ENCODE measurements around the gene UNC5A.

The UNC5A gene

DNA sequence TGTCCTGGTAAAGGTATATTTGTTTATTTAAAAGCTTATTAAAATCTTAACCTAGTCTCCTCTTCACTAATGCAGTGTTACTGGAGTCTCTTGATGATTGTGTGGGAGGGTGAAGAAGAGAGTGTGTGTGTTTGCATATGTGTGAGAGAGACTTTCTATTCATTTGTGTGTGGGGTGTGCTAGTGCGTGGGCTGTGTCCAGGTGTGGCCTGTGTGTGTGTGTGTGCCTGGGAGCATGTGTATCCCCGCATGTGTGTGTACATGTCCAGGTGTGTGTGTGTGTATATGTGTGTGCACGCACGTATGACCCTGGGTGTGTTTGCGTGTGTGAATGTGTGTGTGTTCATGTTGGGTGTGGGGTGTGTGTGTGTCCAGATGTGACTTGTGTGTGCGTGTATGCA is 10.3 kb upstream of the UNC5A start:
- Histone ChIP-seq H3K4me3 (no peak overlapping the region), H3K27ac (no peak overlapping the region)
- TF ChIP-seq, protein P1, sequence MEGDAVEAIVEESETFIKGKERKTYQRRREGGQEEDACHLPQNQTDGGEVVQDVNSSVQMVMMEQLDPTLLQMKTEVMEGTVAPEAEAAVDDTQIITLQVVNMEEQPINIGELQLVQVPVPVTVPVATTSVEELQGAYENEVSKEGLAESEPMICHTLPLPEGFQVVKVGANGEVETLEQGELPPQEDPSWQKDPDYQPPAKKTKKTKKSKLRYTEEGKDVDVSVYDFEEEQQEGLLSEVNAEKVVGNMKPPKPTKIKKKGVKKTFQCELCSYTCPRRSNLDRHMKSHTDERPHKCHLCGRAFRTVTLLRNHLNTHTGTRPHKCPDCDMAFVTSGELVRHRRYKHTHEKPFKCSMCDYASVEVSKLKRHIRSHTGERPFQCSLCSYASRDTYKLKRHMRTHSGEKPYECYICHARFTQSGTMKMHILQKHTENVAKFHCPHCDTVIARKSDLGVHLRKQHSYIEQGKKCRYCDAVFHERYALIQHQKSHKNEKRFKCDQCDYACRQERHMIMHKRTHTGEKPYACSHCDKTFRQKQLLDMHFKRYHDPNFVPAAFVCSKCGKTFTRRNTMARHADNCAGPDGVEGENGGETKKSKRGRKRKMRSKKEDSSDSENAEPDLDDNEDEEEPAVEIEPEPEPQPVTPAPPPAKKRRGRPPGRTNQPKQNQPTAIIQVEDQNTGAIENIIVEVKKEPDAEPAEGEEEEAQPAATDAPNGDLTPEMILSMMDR (IDR thresholded peaks at IDR 0.05): no peak
- DNase-seq (ENCODE audit: low spot score): no peak

DNA sequence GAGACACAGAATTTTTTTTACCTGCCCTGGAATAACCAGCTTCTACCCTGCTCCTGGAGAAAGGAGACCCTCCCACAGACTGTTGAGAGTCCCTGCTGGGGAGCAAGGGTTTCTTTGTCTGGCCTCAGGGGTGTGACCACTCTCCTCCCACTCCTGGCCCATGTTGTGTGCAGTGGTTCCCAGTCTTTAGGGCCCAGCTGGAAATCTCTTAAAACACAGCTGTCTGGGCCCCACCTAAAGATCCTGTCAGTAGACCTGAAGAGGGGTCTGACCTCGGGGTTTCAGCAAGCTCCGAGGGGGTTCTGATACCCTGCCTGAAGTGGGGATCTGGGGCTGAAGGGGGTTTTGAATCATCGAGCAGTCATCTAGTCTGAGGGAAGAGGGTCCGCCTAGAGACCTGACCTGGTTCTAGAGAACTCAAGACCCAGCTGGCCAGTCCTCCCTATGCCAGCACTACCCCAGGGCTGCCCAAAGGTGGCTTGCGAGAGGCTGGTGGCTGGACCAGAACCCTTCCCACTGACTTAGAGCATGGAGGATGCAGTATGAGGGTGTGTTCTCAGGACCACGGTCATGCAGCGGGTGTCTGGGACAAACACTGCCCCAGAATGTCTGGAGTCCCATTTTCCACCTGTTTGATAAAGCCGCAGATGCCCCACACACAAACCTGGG is 8.1 kb upstream of the UNC5A start:
- no peak overlapping the region for H3K4me3 ChIP-seq
- TF ChIP-seq, protein P1 (IDR thresholded peaks at IDR 0.05): no peak
- H3K27ac ChIP-seq: no peak overlapping the region
- no peak for DNase-seq (ENCODE audit: low spot score)

DNA sequence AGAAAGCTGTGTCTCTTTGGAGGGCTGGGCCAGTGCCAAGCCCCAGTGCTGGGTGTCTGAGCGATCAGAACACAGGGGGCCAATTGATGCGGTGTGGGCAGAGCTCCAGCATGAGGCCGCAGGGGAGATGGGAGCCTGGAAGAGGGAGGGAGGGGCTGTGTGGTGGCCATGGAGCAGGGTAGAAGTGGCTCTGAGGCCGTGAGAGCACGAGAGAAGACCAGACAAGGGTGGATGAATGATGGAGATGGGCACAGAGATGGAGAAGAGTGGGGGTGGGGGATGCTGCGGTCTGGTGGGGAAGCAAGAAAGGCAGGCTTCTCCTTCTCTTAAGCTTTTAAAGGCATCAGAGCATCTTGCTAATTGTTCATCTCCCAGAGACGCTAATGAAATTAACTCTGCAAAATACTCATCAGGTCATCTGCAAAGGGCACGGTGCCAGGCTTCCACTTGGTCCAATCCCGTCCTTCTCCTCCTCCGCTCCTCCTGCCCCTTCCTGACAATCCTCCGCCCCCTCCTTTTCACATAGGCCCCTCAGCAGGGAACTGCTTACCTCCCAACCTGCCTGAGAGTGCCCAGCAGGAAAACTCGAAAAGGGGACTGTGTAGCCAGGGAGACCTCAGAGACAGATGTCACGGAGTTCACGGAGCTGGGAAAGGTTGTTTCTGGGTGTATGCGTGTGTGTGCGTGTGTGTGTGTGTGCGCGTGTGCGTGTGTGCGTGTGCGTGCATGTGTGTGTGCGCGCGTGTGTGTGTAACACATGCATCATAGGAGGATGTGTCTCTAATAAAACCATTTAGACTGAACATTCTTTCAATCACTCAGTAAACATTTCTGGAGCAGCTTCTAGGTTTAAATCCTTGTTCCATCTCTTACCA is 7.1 kb upstream of the UNC5A start:
- H3K4me3 ChIP-seq: no peak overlapping the region
- TF ChIP-seq, protein P1 (IDR thresholded peaks at IDR 0.05): no peak
- no peak for DNase-seq (ENCODE audit: low spot score)
- H3K27ac ChIP-seq: no peak overlapping the region

DNA sequence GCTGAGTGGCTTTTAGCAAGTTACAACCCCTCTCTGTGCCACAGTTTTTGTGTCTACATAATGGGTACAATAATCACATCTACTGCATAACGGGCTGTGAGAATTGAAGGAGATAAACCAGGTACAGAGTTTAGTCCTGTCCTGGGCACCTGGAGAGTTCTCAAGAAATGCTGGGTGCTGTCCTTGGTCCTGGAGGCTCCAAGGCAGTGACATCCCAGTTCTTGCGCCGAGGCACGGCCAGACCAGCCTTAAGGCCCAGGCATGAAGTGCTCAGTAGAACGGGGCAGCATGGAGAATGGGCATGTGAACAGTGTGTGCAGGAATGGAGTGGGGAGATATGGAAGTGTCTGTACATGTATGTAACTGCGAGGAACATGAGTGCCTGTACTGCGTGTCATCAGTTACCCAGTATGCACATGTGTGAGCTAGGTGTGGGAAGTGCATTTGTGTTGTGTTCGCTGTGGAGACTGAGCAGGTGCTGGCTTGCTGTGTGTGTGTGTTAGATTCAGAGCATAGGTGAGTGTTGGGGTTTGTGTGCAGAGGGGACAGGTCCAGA is 6.3 kb upstream of the UNC5A start:
- Histone ChIP-seq H3K4me3 (no peak overlapping the region), H3K27ac (no peak overlapping the region)
- DNase-seq (ENCODE audit: low spot score): no peak
- TF ChIP-seq, protein P1 (IDR thresholded peaks at IDR 0.05): no peak

DNA sequence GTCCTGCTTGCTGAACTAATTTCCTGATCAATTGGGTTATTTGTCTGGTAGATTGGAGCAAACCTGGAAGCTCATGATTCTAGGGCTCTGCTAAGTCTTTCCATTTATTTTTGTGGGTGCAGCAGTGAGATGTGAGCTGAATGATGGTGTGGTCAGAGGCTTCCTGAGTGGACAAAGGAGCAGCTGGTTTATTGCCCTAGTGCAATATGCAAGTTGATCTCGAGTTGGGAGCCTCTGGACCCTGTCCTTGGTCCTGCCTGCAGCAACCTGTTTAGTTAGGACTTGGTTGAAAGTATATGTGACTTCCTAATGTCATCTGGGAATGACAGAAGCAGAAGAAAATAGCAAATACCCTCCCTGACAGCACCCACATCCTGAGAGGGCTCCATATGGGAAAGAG is 4.2 kb upstream of the UNC5A start:
- no peak for DNase-seq (ENCODE audit: low spot score)
- TF ChIP-seq, protein P1 (IDR thresholded peaks at IDR 0.05): no peak
- Histone ChIP-seq H3K27ac (no peak overlapping the region), H3K4me3 (no peak overlapping the region)

DNA sequence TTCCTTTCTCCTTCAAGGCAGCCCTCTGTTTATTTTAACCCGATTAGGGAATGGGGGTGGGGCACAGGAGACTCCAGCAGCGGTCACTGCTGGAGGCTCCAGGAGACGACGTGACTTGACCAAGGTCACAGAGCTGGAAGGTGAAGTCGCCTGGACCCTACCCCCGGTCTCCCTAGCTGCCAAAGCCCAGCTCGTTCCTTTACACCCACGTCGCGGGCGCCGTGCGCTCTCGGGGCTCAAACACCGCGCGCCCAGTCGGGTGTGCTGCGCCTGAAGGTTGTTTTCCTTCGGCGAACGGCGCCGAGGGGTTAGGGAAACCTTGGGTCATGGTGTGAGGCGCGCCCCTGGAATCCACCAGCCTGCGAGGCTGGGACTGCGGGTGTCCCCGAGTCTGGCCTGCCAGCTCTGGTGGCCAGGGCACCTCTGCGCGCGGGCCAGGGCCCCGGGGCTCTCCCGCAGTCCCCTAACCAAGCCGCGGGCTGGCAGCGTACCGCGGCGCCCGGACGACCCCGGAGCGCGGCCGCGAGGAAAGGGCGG is 747 bp upstream of the UNC5A start:
- TF ChIP-seq, protein P1 (IDR thresholded peaks at IDR 0.05): no peak
- no peak overlapping the region for H3K27ac ChIP-seq
- DNase-seq (ENCODE audit: low spot score): no peak
- H3K4me3 ChIP-seq: peak overlapping the region; percentile 63
